A172 (cell line): ENCODE measurements around the gene POLL. TPM values are rescaled to one million over a fixed set of nuclear protein-coding genes. Genes with fewer than 3 reads are reported as not detected.

Experiments
- DNase-seq: peaks from one replicate; pipeline ENCODE4 v3.0.0-alpha.2; 2015; ENCODE audit warnings: low spot score
- total RNA-seq: library from RNA; depleted of rRNA; stranded (reverse); fragments of >200 nt; shearing (Covaris generic); gene quantifications from 2 replicates; pipeline ENCODE4 v1.2.3, GENCODE V29; 2014; rRNA removed

POLL gene
- total RNA-seq, 1 experiment from 2014 or later = 11.6 TPM

DNA sequence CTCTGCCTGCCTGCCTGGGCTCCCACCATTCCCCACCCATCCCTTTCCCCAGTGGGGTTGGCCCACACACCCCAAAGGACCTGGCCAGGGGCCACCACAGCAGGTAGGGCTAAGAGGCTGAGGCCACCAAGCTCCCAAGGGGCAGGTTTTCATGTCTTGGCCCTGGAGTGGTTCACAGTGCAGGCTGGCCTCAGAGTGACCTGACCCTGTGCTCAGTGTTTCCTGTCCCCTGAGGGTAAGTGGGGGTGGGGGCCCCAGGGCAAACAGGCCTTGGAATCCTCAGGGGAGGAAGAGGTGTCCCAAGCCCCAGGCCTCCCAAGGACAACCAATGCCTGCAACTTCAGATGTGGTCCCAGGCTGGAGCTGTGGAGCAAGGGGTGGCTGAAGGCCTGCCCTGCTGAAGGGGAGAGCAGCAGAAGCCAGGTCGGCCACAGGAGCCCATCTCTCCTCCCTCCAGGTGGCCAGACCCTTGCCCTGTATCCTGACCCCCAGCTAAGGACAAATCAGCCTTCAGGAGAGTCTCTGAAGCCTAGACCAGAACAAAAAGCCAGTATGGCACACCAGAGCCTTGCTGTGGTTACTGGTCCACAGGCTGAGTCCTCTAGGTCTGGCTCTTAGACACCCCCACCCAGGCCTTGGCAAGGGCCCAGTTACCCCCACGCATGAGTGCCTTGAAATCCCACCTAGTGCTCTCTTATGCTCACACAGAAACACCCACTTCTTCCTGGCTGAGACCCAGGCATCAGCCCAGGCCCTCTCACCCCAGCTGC lies 27.6 kb downstream of the POLL start:
- DNase-seq = no peak

DNA sequence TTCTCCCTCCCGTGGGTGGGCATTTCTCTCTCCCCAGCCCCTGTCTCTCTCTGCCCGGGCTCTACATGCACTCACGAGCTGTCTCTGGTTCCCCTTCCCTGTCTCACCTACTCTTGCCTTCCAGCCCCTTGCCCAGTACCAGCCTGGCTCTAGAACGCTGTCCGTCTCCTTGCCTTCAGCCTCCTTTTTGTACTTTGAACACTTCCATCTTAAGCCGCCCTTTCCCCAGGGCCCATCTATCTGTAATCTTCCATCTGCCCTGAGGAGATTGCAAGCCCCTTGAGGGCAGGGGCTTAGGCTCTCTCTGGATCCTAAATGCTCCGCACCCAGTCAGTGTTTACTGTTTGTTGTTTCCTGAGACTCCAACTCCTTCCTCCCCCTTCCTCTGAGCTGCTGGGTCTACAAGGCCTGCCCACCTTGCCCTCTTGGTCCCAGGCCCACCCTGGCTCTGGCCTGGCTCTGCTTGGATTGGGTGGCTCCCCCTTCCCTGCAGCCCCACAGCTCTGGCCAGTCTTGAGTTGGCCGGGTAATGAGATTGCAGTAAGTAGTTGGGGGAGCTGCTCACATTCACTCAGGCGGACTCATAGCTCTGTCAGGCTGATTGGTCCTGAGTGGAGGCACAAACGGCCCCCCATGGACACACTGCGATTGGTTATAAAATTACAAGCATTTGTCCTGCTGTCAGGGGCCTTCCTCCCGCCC lies 28.3 kb downstream of the POLL start:
- DNase-seq = no peak

GRCh38 chr10:101558671-101559595 lies 29.1 kb downstream of the POLL start:
- DNase-seq = no peak

DNA sequence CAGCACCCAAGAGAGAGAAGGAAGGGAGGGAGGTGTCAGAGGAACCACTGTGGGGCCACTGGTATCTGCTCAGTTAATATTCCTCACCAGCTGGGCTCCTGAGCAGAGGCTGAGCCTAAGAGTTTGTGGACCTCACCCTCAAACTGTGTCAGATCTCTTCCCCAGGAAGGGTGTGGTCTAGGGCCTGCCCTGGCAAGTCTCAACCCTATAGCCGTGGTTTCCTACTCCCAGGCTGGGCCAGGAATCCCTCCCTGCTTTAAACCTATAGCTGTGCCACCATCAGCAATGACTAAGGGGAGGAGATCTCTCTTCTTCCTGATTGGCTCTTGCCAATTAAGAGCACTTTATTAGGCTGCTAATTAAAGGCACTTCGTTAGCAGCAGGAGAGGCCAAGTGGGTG lies 29.9 kb downstream of the POLL start:
- peak; percentile 22 for DNase-seq

- no peak for DNase-seq
Measured at GRCh38 chr10:101557541-101557940, 30.5 kb downstream of the POLL start.

DNA sequence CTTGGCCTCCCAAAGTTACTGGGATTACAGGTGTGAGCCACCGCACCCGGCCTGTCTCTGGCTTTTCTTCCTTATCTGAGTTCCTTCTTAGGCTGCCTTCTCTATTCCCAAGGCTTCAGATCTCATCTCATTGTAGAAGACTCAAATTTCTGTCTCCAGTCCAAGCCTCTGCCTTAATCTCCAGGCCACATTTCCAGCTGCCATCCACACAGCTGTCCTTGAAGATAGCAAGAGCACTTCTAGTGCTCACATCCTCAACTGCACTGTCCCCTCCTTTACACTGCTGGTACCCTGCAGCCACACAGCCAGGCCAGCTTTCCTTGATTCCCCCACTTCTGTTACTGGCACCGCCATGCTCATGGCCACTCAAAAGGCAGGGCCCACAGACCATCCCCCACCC lies 35.6 kb downstream of the POLL start:
- DNase-seq = no peak

GRCh38 chr10:101550965-101551364 lies 37.1 kb downstream of the POLL start:
- DNase-seq = no peak

DNA sequence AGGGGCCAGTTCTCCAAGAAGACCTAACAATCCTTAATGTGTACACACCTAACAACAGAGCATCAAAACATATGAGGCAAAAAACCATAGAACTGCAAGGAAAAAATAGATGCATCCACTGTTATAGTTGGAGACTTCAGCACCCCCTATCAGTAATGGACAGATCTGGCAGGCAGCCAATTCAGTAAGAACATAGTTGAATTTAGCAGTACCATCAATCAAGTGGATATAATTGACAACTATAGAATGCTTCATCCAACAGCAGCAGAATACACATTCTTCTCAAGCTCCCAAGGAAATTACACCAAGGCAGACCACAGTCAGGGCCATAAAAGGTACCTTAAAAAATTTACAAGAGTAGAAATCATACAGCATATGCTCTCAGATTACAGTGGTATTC lies 42.2 kb downstream of the POLL start:
- no peak for DNase-seq

DNA sequence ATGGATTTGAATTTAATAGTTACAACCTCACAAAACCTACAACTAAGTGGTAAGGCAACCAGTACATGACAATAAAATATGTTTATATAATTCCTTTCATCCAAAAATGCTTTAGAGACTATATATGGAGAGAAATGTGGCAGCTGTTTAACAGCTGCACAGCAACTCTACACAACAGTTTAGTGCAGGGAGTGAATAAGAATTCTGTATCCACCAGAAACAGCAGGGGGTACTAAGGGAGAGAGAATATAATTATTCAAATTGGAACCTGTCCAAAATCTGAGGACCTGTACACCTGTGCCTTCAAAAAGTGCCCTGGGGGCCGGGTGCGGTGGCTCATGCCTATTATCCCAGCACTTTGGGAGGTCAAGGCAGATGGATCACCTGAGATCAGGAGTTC lies 49.6 kb downstream of the POLL start:
- no peak for DNase-seq

GRCh38 chr10:101536800-101537199 lies 51.3 kb downstream of the POLL start:
- DNase-seq = no peak

GRCh38 chr10:101535949-101536348 lies 52.1 kb downstream of the POLL start:
- DNase-seq = no peak

DNA sequence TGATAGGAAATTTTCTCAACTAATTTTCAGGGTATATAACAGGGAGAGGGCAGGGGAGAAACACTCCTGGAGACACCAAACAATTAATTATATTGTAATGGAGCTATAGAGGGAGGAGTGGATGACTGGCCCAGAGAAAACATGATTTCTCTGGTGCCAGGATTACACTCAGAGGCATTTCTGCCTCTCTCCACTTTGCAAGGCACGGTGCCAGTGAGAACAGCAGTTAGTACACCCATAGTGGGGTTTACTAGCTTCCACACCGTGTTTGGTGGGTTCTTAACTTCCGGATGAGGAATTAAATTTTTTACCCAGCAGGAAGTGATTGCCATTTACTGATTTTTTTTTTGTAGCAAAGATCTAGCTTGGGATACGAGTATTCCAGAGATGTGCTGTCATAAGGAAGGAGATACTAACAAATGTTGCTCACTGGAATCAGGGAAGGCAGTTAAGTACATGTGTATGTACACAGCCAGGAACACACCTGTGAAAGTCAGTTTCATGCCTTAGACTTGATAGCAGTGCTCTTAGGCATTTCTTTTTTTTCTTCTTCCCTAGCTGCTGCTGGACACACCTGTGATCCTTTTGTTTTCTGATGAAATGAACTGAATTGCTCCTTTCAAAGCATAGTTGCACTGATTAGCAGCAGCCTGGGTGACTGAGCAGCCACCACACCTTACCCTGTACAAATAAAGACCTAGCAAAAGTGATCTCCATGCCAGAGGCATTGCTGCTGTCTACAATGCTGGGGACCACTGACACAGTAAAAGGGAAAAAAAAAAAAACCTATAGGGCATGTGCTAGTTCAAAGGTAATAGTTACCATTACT lies 58.1 kb downstream of the POLL start:
- DNase-seq = no peak

- DNase-seq = no peak
Measured at GRCh38 chr10:101529207-101529606, 58.9 kb downstream of the POLL start.

Other genes starting within 250 kb of the POLL start
- gene BTRC, start 234.1 kb downstream of the POLL start, total RNA-seq = 10.3 and 10.7 TPM in 2 replicates
- gene DPCD, start 64 bp upstream of the POLL start, total RNA-seq = 83.0 and 92.8 TPM in 2 replicates
- 26.5 and 30.8 TPM in 2 replicates for gene FBXW4, start 106.9 kb upstream of the POLL start, total RNA-seq
- gene FGF8, start 187.9 kb upstream of the POLL start, total RNA-seq = not detected in 2 replicates
- gene NPM3, start 195.2 kb upstream of the POLL start, total RNA-seq = 65.5 and 96.9 TPM in 2 replicates
- 82.2 and 98.2 TPM in 2 replicates for gene OGA, start 230.2 kb upstream of the POLL start, total RNA-seq